ENCODE data around the gene EDEM3.

- TF ChIP-seq CTCF (IDR thresholded peaks at IDR 0.05) (no peak), POLR2AphosphoS5 (IDR thresholded peaks at IDR 0.05; ENCODE audit: insufficient read depth in 1 of 2, low read depth in 1 of 2) (no peak), POLR2A (IDR thresholded peaks at IDR 0.05) (no peak)
Observed at GRCh38 chr1:184734980-184735379, 19.7 kb downstream of the EDEM3 start.

Data from vagina (tissue), 2 donors.